HG03025 (cell line): Measurements from ENCODE around the gene PCA3.
A peak's percentile ranks its signal among the peaks of the same experiment; 100 is the strongest.

ENCODE experiments used
- ATAC-seq: cut with Tn5 transposase; IDR thresholded peaks from one replicate; pipeline ENCODE4 v1.9.1; 2021; ENCODE audit warnings: mild to moderate bottlenecking, moderate library complexity; ENCODE audit not compliant: unreplicated experiment, low FRiP score

The PCA3 gene

DNA sequence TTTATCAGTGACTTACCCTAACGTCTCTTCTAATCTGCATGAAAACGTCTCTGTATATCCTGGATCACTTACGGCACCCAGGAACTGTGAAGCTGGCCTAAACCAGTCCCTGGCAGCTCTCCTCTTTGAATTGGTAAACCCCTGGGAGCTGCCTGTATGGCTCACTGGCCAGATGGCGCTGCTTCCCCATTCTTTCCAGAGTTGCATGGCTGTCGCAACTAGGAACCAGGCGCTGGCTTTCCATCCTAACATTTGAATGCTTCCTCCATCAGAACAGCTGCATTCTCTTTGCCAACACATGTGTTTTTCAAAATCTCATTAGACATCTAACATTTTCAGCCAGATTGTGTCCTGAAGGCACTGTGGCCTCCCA is 8.0 kb upstream of the PCA3 start:
- peak; percentile 22 for ATAC-seq

DNA sequence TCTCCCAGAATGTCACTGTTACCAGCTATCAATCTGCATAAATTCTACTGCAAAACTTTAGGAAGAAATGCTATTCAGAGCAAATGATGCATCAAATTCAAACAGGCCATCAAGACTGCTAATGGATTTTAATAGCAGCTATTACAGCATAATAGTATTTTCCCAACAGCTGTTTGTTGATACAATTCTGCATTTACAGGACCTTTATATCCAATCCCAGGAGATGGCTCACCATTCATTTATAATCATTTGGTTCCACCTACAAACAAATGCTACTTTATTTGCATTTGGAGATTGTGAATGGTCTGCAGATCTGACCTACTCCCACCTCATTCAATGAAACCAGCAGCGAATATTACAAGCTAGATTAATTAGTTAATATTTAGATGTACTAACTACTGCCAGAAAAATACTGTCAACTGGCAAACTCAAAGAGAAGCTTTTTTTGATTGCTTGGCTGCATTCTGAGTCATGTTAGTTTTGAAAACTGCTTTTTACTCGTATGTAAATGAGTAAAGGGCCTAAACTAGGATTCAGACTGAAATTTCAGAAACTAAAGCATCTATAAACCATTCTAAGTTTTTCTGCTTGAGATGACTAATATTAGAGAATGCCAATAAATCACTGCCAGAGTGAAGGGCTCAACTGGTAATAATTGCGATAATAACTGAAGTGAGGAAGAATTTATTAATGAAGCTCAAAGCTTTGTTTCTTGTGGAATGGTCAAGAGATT is 7.1 kb upstream of the PCA3 start:
- ATAC-seq: no peak

DNA sequence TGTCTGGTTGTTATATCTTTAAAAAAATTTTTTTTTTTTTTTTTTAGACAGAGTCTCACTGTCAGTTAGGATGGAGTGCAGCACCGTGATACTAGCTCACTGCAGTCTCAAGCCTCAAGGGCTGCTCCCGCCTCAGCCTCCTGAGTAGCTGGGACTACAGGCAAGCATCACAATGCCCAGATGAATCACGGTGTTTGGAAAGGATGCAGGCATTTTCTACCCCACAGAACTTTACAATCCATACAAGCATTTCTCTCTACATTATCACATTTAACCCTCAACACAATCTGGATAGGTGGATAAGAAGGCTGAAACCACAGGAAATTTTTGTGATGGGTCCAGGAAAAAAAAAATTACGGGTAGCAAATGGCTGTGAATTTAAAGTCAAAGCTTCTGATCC is 5.8 kb upstream of the PCA3 start:
- ATAC-seq: no peak

DNA sequence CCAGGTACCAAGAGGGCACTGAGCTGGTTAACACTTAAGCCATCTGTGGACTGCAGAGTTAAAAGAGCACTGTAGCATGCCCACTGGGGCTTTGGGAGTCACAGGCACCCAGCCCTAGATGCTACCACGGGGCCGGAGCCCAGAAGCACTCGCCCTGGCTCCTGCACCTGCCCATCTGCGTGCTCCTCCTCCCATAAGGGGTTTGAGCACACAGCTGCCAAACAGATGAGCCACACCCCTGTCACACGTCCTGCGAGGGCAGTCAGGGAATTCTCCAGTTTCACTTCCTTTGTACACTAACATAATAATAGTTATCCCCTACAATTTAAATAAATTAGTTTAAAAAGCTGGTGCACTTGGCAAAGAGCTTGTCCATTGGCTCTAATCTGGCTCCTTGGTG is 4.5 kb upstream of the PCA3 start:
- ATAC-seq: no peak

DNA sequence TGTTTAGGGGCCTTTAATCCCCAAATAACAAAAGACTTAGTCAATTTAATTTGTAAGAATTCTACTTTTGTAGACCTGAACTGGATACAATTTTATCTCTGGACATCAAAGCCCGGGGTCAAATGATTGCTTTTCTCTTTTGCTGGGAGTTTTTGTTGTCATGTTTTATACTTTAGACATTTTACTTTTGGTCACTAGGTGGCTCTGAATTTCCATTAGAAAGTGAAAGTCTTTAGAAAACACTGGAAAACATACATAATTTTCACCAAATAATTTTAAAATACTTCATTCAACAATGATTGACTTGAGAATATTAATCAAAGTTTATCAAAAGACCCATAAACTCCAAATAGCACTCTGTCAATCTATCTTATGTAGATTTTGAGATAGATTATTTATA is 2.8 kb upstream of the PCA3 start:
- ATAC-seq: no peak

- ATAC-seq: no peak
These were observed 1.9 kb downstream of the PCA3 start for GRCh38 chr9:76766126-76766525.

- no peak for ATAC-seq
These were observed 8.6 kb downstream of the PCA3 start for GRCh38 chr9:76772686-76773445.

DNA sequence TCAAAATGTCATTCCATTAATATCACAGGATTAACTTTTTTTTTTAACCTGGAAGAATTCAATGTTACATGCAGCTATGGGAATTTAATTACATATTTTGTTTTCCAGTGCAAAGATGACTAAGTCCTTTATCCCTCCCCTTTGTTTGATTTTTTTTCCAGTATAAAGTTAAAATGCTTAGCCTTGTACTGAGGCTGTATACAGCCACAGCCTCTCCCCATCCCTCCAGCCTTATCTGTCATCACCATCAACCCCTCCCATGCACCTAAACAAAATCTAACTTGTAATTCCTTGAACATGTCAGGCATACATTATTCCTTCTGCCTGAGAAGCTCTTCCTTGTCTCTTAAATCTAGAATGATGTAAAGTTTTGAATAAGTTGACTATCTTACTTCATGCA is 20.6 kb downstream of the PCA3 start:
- ATAC-seq: no peak

GRCh38 chr9:76785501-76785900 is 21.3 kb downstream of the PCA3 start:
- no peak for ATAC-seq

GRCh38 chr9:76787677-76788076 is 23.4 kb downstream of the PCA3 start:
- ATAC-seq: no peak

DNA sequence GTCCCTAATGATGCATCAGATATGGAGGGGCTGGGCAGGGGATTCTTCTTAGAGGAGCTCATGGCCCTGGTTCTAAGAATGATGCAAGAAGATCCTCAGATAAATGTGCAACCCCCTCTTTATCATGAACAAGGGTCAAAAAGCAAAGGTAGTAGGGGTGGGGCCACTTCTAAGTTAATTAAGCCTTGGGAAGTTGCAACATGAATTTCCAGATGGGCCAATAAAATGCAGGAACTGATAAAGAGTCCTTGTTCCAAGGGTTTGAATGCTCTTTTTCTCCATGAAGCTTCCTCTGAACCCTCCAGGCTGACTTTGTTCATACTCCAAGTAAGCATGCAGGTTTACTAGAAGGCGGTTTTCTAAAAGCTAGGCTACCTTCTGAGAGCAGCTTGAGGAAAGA is 25.6 kb downstream of the PCA3 start:
- no peak for ATAC-seq

DNA sequence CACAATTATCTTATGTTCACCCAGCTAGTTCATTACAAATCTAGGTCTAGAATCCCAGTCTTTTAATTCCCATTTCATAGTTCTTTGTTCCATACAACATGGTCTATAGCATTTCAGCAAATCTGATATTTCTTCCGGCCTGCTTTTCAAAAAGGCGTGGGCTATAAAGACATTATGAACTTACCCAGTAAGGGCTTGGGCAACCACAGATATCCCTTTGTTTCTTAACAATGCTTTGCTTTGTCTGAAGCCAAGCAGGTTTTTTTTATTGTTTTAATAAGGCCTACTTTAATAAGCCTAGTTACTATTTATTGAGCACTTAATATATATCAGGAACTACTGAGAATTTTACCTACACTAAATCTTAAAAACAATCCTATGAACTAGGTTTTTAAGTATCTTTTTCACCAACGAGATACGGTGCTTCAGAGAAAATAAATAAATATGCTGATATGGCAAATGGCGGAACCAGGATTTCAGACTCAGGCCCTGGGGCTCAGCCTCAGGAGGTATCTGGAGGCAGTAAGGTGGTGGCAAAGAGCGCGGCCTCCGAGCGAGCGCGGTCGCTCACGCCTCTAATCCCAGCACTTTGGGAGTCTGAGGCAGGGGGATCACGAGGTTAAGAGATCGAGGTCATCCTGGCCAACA is 29.7 kb downstream of the PCA3 start:
- no peak for ATAC-seq

DNA sequence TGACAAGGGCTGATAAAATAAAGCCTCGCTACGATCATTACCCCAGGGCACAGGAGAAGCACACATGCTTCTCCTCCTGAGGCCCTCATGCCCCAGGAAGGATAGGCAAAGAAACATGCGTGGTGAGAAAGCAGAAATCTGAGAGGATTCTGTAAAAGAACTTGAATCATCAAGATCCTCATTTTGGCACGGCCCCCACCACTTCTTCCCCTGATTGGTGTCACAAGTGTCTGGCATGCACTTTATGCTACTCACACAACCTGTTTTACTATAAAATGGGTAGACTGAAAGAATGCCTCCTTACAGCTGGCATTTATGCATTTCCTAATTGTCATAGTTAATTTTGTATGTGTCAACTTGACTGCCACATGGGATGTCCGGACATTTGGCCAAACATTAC is 32.1 kb downstream of the PCA3 start:
- no peak for ATAC-seq

GRCh38 chr9:76798527-76798926 is 34.3 kb downstream of the PCA3 start:
- no peak for ATAC-seq

GRCh38 chr9:76799473-76799872 is 35.2 kb downstream of the PCA3 start:
- ATAC-seq: no peak

DNA sequence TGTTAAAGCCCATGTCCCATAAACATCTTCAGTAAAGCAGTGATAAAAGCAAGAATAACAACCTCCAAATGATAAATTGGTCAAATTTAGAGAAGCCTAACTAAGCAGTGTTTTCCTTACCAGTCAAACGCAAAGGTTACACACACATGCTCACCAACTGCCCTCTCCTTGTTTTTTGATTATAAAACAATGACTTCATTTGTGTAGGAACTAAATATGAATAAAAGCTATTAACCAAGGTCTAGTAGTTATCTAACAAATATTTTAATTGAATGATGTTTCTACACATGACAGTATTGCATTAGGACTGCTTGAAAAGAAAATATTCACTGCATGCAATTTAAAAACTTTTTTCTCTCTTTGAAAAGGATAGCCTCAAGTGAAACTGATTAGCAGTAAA is 36.7 kb downstream of the PCA3 start:
- ATAC-seq: no peak

- no peak for ATAC-seq
These were observed 38.8 kb downstream of the PCA3 start for GRCh38 chr9:76803083-76803482.

DNA sequence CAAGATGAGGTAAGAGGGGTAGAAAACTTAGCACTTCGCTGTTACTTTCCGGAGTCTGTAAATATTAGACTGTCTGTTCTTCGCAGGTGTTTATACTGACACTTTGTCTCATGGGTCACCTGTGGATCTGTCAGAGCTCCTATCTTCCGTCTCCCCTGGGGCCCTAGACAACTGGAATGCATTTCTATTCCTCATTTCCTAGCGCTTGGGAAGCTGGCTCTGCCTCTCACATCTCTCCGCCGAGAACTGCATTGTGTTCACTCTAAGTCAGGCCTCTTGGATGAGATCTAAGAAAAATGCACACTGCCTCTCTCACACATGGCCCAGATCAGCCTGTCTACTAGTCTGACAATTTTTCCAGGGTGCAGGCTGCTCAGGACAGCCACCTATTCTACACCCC is 39.5 kb downstream of the PCA3 start:
- ATAC-seq: no peak

DNA sequence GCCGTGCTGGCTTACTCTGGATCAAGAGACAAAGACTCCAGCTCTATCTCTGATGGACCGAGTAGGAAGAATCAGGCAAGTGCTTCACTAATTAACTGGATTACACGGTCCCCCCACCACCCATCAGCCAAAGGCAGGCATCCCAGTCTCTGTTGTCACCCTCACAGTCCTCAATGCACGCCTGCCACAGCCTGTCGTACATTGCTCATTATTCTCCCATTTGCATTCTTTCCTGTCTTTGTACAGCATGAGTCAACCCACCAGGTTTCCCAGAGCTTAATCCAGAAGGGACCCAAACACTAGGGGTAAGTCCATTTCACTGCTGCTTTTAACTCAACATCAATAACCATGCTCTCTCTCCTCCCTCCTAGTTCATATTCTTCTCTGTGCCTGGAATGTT is 44.4 kb downstream of the PCA3 start:
- no peak for ATAC-seq

GRCh38 chr9:76810377-76810957 is 46.2 kb downstream of the PCA3 start:
- ATAC-seq: no peak

GRCh38 chr9:76812591-76812990 is 48.4 kb downstream of the PCA3 start:
- no peak for ATAC-seq
